K562 (cell line): ENCODE data around the gene ZFP69B. TPM values are rescaled to one million over a fixed set of nuclear protein-coding genes. Genes with fewer than 3 reads are reported as not detected.

Experiments used
- ATAC-seq: fragments of 200-7000 bp; cut with Tn5 transposase; 3 replicates; pipeline ENCODE4 v1.9.1; 2020; ENCODE audit warnings: moderate library complexity
- BruUV-seq: library from RNA; stranded (reverse); fragments of 400-500 nt; replicated peaks from 2 replicates; lab custom pipeline; 2021; lab: Mats Ljungman, UMichigan
- CTCF ChIA-PET: fragments of 300-600 bp; formaldehyde crosslinking; extraction: SDS; loops from one replicate; lab custom pipeline; 2021; ENCODE audit warnings: low intra/inter-chr PET ratio; lab: Yijun Ruan, JAX
- POLR2A ChIA-PET: fragments of 300-600, 350-650 bp; sonication (Branson Sonifier 250); formaldehyde crosslinking; extraction: SDS; loops from one replicate; lab custom pipeline; 2021; ENCODE audit warnings: antibody characterized with exemption, inconsistent platforms; lab: Yijun Ruan, JAX
- DNase-seq, 4 experiments: peaks; one replicate each; pipeline versions ENCODE4 v3.0.0 to v3.0.0-alpha.2; 2011 to 2018; ENCODE audit warnings: low spot score in 3 of 4, mixed read lengths in 3 of 4; ENCODE audit errors: extremely low read depth in 1 of 4
- FAIRE-seq: peaks from 2 replicates; lab custom pipeline; 2011; peaks lifted over from hg19 to GRCh38; lab: Jason Lieb, UNC
- H2AFZ ChIP-seq: 2 replicates; pipeline ENCODE4 v1.6.0; 2011; ENCODE audit warnings: low read depth, low read length, control low read depth, inconsistent platforms
- H3K27ac ChIP-seq: fragments of 200-600 bp; 3 replicates; pipeline ENCODE4 v1.8.0; 2011; ENCODE audit warnings: low read depth, mild to moderate bottlenecking, control low read depth, inconsistent platforms, low read length, moderate library complexity, mixed read lengths; ENCODE audit errors: extremely low read depth
- H3K27me3 ChIP-seq, 2 experiments: fragments of 300-600 bp in 1 of 2; 2 replicates in 1 of 2; 3 replicates in 1 of 2; pipeline versions ENCODE4 v1.6.0 to v1.8.0; 2011; ENCODE audit warnings: inconsistent platforms in 2 of 2, low read length in 2 of 2, mild to moderate bottlenecking in 1 of 2, mixed read lengths in 1 of 2, moderate library complexity in 1 of 2; ENCODE audit not compliant: control insufficient read depth in 2 of 2, insufficient read depth in 2 of 2
- H3K36me3 ChIP-seq: fragments of 300-600 bp; 3 replicates; pipeline ENCODE4 v1.8.0; 2011; ENCODE audit warnings: mild to moderate bottlenecking, low read length, inconsistent platforms; ENCODE audit not compliant: control insufficient read depth, insufficient read depth
- H3K4me1 ChIP-seq, 2 experiments: fragments of 200-600 bp in 1 of 2; replicated peaks in 1 of 2; 2 replicates in 1 of 2; 3 replicates in 1 of 2; pipeline versions ENCODE4 v1.5.1 to v1.8.0; 2011; ENCODE audit warnings: inconsistent platforms in 2 of 2, low read length in 2 of 2, mild to moderate bottlenecking in 1 of 2, mixed read lengths in 1 of 2, moderate library complexity in 1 of 2; ENCODE audit not compliant: control insufficient read depth in 2 of 2, insufficient read depth in 2 of 2
- H3K4me2 ChIP-seq: 2 replicates; pipeline ENCODE4 v1.6.1; 2011; ENCODE audit warnings: low read length, control low read depth, inconsistent platforms, mixed read lengths; ENCODE audit not compliant: insufficient read depth
- H3K4me3 ChIP-seq: fragments of 200-600 bp; sonication (generic), shearing (Covaris generic); 2 replicates; pipeline ENCODE4 v1.5.1; 2016; ENCODE audit warnings: control low read depth, inconsistent platforms
- H3K79me2 ChIP-seq: fragments of 200-600 bp; 3 replicates; pipeline ENCODE4 v1.8.0; 2011; ENCODE audit warnings: low read length, inconsistent platforms; ENCODE audit not compliant: control insufficient read depth, insufficient read depth
- H3K9ac ChIP-seq, 2 experiments: 2 replicates each; pipeline versions ENCODE4 v1.6.0 to v1.6.1; 2011; ENCODE audit warnings: low read depth in 2 of 2, low read length in 2 of 2, control low read depth in 1 of 2, inconsistent platforms in 1 of 2, mild to moderate bottlenecking in 1 of 2, mixed read lengths in 1 of 2; ENCODE audit not compliant: insufficient read depth in 1 of 2
- H3K9me1 ChIP-seq: one replicate; pipeline ENCODE4 v1.6.0; 2011; ENCODE audit warnings: inconsistent platforms, mild to moderate bottlenecking, low read length, moderate library complexity; ENCODE audit not compliant: control insufficient read depth, insufficient read depth
- H3K9me3 ChIP-seq: replicated peaks from 2 replicates; pipeline ENCODE4 v1.5.1; 2011; ENCODE audit warnings: low read depth, low read length, inconsistent platforms; ENCODE audit not compliant: control insufficient read depth, insufficient read depth
- H4K20me1 ChIP-seq: replicated peaks from 2 replicates; pipeline ENCODE4 v1.6.1; 2011; ENCODE audit warnings: low read length, inconsistent platforms, mixed read lengths; ENCODE audit not compliant: control insufficient read depth, insufficient read depth
- CBX1 ChIP-seq: sonication (generic); IDR thresholded peaks from 2 replicates; pipeline ENCODE4 v1.6.1; 2016; ENCODE audit warnings: antibody characterized with exemption, low read depth, mild to moderate bottlenecking
- CBX3 ChIP-seq, 2 experiments: IDR thresholded peaks; 1 replicate in 1 of 2; 2 replicates in 1 of 2; pipeline ENCODE4 v1.6.1; 2012; ENCODE audit warnings: inconsistent platforms in 2 of 2, low read length in 2 of 2, borderline replicate concordance in 1 of 2, control low read depth in 1 of 2
- GATAD2B ChIP-seq: fragments of 450-650 bp; IDR thresholded peaks from 2 replicates; pipeline ENCODE4 v1.6.1; 2017; ENCODE audit warnings: mild to moderate bottlenecking, borderline replicate concordance
- HDGF ChIP-seq: fragments of 450-650 bp; IDR thresholded peaks from 2 replicates; pipeline ENCODE4 v1.6.1; 2016
- HMGN3 ChIP-seq: IDR thresholded peaks from 2 replicates; pipeline ENCODE4 v1.6.1; 2011; ENCODE audit warnings: borderline replicate concordance, low read depth, mild to moderate bottlenecking, mixed read lengths, low read length; ENCODE audit not compliant: insufficient read length; ENCODE audit errors: extremely low read depth
- IRF2 ChIP-seq: sonication (generic); formaldehyde crosslinking; IDR thresholded peaks from 2 replicates; pipeline ENCODE4 v1.8.1; 2022; ENCODE audit warnings: mild to moderate bottlenecking, missing genetic modification reagents
- MTA2 ChIP-seq: fragments of 450-650 bp; IDR thresholded peaks from 2 replicates; pipeline ENCODE4 v1.6.1; 2016; ENCODE audit warnings: low read depth
- POLR3G ChIP-seq: IDR thresholded peaks from 2 replicates; pipeline ENCODE4 v1.6.1; 2011; ENCODE audit not compliant: insufficient read length, insufficient replicate concordance; ENCODE audit errors: extremely low read depth
- RBM25 ChIP-seq: fragments of 200-400 bp; formaldehyde crosslinking; IDR thresholded peaks from 2 replicates; pipeline ENCODE4 v1.6.1; 2018; ENCODE audit warnings: low read length, low read depth, moderate library complexity; ENCODE audit not compliant: severe bottlenecking
- RFX7 ChIP-seq: fragments of 250-450 bp; sonication (Bioruptor Pico); IDR thresholded peaks from 2 replicates; pipeline ENCODE4 v1.5.1; 2021; ENCODE audit warnings: mild to moderate bottlenecking
- TCF3 ChIP-seq: sonication (generic); formaldehyde crosslinking; IDR thresholded peaks from 2 replicates; pipeline ENCODE4 v1.4.0; 2020; ENCODE audit warnings: mild to moderate bottlenecking, missing genetic modification reagents
- ZNF134 ChIP-seq: fragments of 250-450 bp; sonication (Bioruptor Pico); conservative IDR thresholded peaks from 2 replicates; pipeline ENCODE4 v1.4.0; 2020
- ZNF75A ChIP-seq: fragments of 450-650 bp; formaldehyde crosslinking; IDR thresholded peaks from 2 replicates; pipeline ENCODE4 v1.4.0; 2020; ENCODE audit warnings: mild to moderate bottlenecking
- ZNF764 ChIP-seq: fragments of 250-450 bp; sonication (Bioruptor Pico); IDR thresholded peaks from 2 replicates; pipeline ENCODE4 v1.4.0; 2020; ENCODE audit warnings: low read depth, mild to moderate bottlenecking, moderate library complexity
- ZNF785 ChIP-seq: fragments of 250-450 bp; sonication (Bioruptor Pico); IDR thresholded peaks from 2 replicates; pipeline ENCODE4 v1.4.0; 2020; ENCODE audit warnings: mild to moderate bottlenecking
- ZSCAN29 ChIP-seq: fragments of 450-650 bp; IDR thresholded peaks from 2 replicates; pipeline ENCODE4 v1.6.1; 2017
- WGBS: fragments of 100-300 bp; shearing (Covaris generic); methylation state at CpG from one replicate; pipeline ENCODE4 v1.1.6; 2016; ENCODE audit warnings: low coverage, mixed read lengths; ENCODE audit not compliant: insufficient coverage; ENCODE audit errors: missing lambda C conversion rate; 5-methylcytosine and 5-hydroxymethylcytosine counted together
- in situ Hi-C: fragments of 300-500 bp; cut with MboI; formaldehyde crosslinking; loops from 4 replicates; pipeline ENCODE4 v1.15.0; 2018; ENCODE audit warnings: inconsistent platforms, mixed read lengths
- intact Hi-C: fragments of 100-400 bp; cut with micrococcal nuclease; formaldehyde crosslinking; loops from 2 replicates; pipeline ENCODE4 v1.14.2; 2022
- polyA plus RNA-seq, 8 experiments: library from polyadenylated mRNA; depleted of rRNA in 4 of 8; stranded (reverse) in 5 of 8; unstranded in 3 of 8; fragments of >200 nt; fragmentation: Nextera tagmentation in 2 of 8; fragmentation: Illumina TruSeq in 1 of 8; extraction: Ambion mirVana in 2 of 8; extraction: Trizol in 1 of 8; gene quantifications; 2 replicates each; pipeline versions ENCODE4 v1.2.1 to v1.2.3, GENCODE V29; 2011 to 2014; ENCODE audit warnings: inconsistent platforms in 1 of 8, missing spikeins in 1 of 8
- total RNA-seq, 7 experiments: library from RNA; depleted of rRNA in 6 of 7; stranded (reverse); fragments of >200 nt in 6 of 7; fragmentation: Illumina TruSeq in 2 of 7; extraction: Trizol in 2 of 7; gene quantifications; 2 replicates each; pipeline versions ENCODE4 v1.2.1 to v1.2.3, GENCODE V29; 2011 to 2021; ENCODE audit warnings: low replicate concordance in 1 of 7

Gene ZFP69B
- total and polyA plus RNA-seq, 9 of the 15 experiments (the other 6 are each of a cell fraction or from before 2014, with no cell fraction given) = 1.6 to 10.3 (median 8.4) TPM

DNA sequence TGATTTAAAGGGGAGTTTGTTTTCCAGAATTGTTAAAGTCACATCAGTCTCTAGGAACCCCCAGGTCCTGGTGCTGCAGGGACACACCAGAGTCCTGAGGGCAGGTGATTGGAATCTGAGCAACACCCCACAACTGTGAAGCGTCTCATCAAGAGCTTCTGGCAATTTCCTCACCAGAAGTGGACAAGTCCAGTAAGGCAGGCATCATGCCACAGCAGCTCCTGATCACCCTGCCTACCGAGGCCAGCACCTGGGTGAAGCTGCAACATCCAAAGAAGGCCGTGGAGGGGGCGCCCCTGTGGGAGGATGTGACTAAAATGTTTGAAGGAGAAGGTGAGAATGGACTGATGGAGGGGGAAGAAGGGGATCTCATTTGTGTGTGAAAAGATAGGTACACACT is 28.9 kb downstream of the ZFP69B start:
- H3K36me3 ChIP-seq = peaks cover 7% of the 10 kb centered on the region; the same call in 2 of the 3 replicates
- peaks cover 10% of the 10 kb centered on the region; the same call in 2 of the 3 replicates for H3K79me2 ChIP-seq
- intact Hi-C loops = no loop called here
- ATAC-seq = no peak
- no peak overlapping the region for H3K9ac ChIP-seq
- 45% methylated on average over 4 of the region's 4 CpGs for WGBS
- no peak overlapping the region for H3K27ac ChIP-seq
- H3K9me3 ChIP-seq = peaks cover 11% of the 10 kb centered on the region; the same call in 1 of the 2 replicates
- FAIRE-seq = peak; percentile 15
- H3K4me3 ChIP-seq = no peak overlapping the region
- BruUV-seq = no TSS peak
- ChIA-PET POLR2A (interaction anchor here (0.6 to 2.3 kb wide), 3 partner anchors 28 to 181 kb away, joined by 3 to 7 read pairs (median 3); partner anchors contain the start of gene ZFP69B), CTCF (no interaction called here)
- no peaks in the 10 kb centered on the region for H4K20me1 ChIP-seq
- H2AFZ ChIP-seq = no peak overlapping the region
- no peaks in the 10 kb centered on the region for H3K27me3 ChIP-seq
- in situ Hi-C loops = no loop called here
- H3K4me1 ChIP-seq = peaks cover 10 to 11% of the 10 kb centered on the region in 2 experiments; a peak in 3 of 5 replicates
- TF ChIP-seq ZNF134 (CRISPR knock-in tag) = no peak
- no peak for TF ChIP-seq POLR3G
- no peak for TF ChIP-seq ZSCAN29
- TF ChIP-seq TCF3 (CRISPR knock-in tag) = no peak
- no peak for TF ChIP-seq GATAD2B
- no peak for TF ChIP-seq MTA2
- no peak for DNase-seq
- H3K9me1 ChIP-seq = no peaks in the 10 kb centered on the region
- no peak overlapping the region for H3K4me2 ChIP-seq

- ChIA-PET CTCF (no interaction called here), POLR2A (interaction anchor here (0.6 to 1.5 kb wide), 2 partner anchors 45 kb away, joined by 3 read pairs; partner anchors contain the start of gene ZFP69B)
- no peak overlapping the region for H3K4me2 ChIP-seq
- H3K4me1 ChIP-seq = no peaks in the 10 kb centered on the region
- no peak for ATAC-seq
- intact Hi-C loops (no loop called here), in situ Hi-C loops (no loop called here)
- no peak overlapping the region for H3K27ac ChIP-seq
- H3K9ac ChIP-seq = no peak overlapping the region
- no peaks in the 10 kb centered on the region for H3K79me2 ChIP-seq
- H3K36me3 ChIP-seq = peaks cover 9% of the 10 kb centered on the region; the same call in 2 of the 3 replicates
- no peaks in the 10 kb centered on the region for H3K9me1 ChIP-seq
- BruUV-seq = TSS peak; percentile 36
- H3K4me3 ChIP-seq = no peak overlapping the region
- peaks cover 20% of the 10 kb centered on the region for H3K9me3 ChIP-seq
- FAIRE-seq = no peak
- WGBS = 53% methylated on average over 4 of the region's 4 CpGs
- H3K27me3 ChIP-seq = no peaks in the 10 kb centered on the region
- DNase-seq = no peak
- H4K20me1 ChIP-seq = no peaks in the 10 kb centered on the region
- H2AFZ ChIP-seq = no peak overlapping the region
- TF ChIP-seq HDGF (no peak), ZNF75A (CRISPR knock-in tag) (peak; percentile 99), IRF2 (CRISPR knock-in tag) (no peak), ZNF785 (CRISPR knock-in tag) (no peak), CBX1 (peak; percentile 76; the same call in 1 of the 2 replicates), CBX3 (IDR thresholded peaks at IDR 0.05; ENCODE audit: borderline replicate concordance in 1 of 2, low read length in 2 of 2) (peak in 1 of 2 experiments; percentile 74; a peak in 1 of 3 replicates), RBM25 (peak; percentile 25), RFX7 (CRISPR knock-in tag) (no peak), HMGN3 (no peak), ZNF764 (CRISPR knock-in tag) (no peak)
These were observed 45.1 kb downstream of the ZFP69B start for GRCh38 chr1:40495315-40495903.
